Endodermal cell (in vitro differentiated cells): ENCODE data around the gene MBP. TPM values are rescaled to one million over a fixed set of nuclear protein-coding genes. Genes with fewer than 3 reads are reported as not detected.

Experiments used
- DNase-seq: peaks from one replicate; pipeline ENCODE4 v3.0.0-alpha.2; 2017
- H3K27ac ChIP-seq: 2 replicates; pipeline ENCODE4 v1.5.1; 2013; ENCODE audit warnings: mild to moderate bottlenecking, low read depth, low read length, moderate library complexity
- H3K27me3 ChIP-seq: 2 replicates; pipeline ENCODE4 v1.6.1; 2013; ENCODE audit warnings: mild to moderate bottlenecking, low read length, moderate library complexity; ENCODE audit not compliant: insufficient read depth, control insufficient read depth, poor library complexity, severe bottlenecking
- H3K36me3 ChIP-seq: 2 replicates; pipeline ENCODE4 v1.7.0; 2013; ENCODE audit warnings: mild to moderate bottlenecking, low read length, moderate library complexity; ENCODE audit not compliant: control insufficient read depth, insufficient read depth
- H3K4me1 ChIP-seq: one replicate; pipeline ENCODE4 v1.7.0; 2013; ENCODE audit warnings: low read length; ENCODE audit not compliant: control insufficient read depth, insufficient read depth
- H3K4me3 ChIP-seq: 2 replicates; pipeline ENCODE4 v1.5.1; 2013; ENCODE audit warnings: mild to moderate bottlenecking, low read length, moderate library complexity
- H3K9ac ChIP-seq: 2 replicates; pipeline ENCODE4 v1.6.1; 2013; ENCODE audit warnings: mild to moderate bottlenecking, low read length, moderate library complexity; ENCODE audit not compliant: poor library complexity, severe bottlenecking; ENCODE audit errors: extremely low read depth
- H3K9me3 ChIP-seq: 2 replicates; pipeline ENCODE4 v1.6.1; 2013; ENCODE audit warnings: mild to moderate bottlenecking, low read length, moderate library complexity; ENCODE audit not compliant: control insufficient read depth
- H3K27ac Mint-ChIP-seq: 2 replicates; pipeline ENCODE4 v1.8.0; 2020; ENCODE audit warnings: mixed read lengths
- H3K27me3 Mint-ChIP-seq: 2 replicates; pipeline ENCODE4 v1.8.0; 2021; ENCODE audit warnings: mild to moderate bottlenecking, mixed read lengths; ENCODE audit not compliant: insufficient read depth
- H3K36me3 Mint-ChIP-seq: 2 replicates; pipeline ENCODE4 v1.8.0; 2020; ENCODE audit warnings: low read depth, mixed read lengths
- H3K4me1 Mint-ChIP-seq: 2 replicates; pipeline ENCODE4 v1.8.0; 2020; ENCODE audit warnings: mixed read lengths
- H3K4me3 Mint-ChIP-seq: 2 replicates; pipeline ENCODE4 v1.8.0; 2020; ENCODE audit warnings: mild to moderate bottlenecking, moderate library complexity, mixed read lengths
- H3K9me3 Mint-ChIP-seq: 2 replicates; pipeline ENCODE4 v1.8.0; 2020; ENCODE audit warnings: mild to moderate bottlenecking, mixed read lengths
- WGBS, 2 experiments: methylation state at CpG; one replicate each; pipeline versions ENCODE4 v1.1.5 to v1.1.7; 2013; ENCODE audit warnings: missing lambda C conversion rate in 2 of 2, mixed read lengths in 1 of 2; ENCODE audit not compliant: insufficient coverage in 1 of 2, insufficient read length in 1 of 2; 5-methylcytosine and 5-hydroxymethylcytosine counted together
- total RNA-seq, 2 donors: library from RNA; stranded (reverse); fragmentation: NEBNext Ultra II Directional in 1 of 2; extraction: Animal tissue kit (Norgen Biotek cat#: 25700) in 1 of 2; gene quantifications; 2 replicates in 1 of 2; 3 replicates in 1 of 2; pipeline ENCODE4 v1.2.1, GENCODE V29; 2021
- TF ChIP-seq, protein P1 (sequence below): fragments of 200-600 bp; sonication (generic); conservative IDR thresholded peaks from 2 replicates; pipeline ENCODE4 v1.5.0; 2021; ENCODE audit warnings: antibody characterized with exemption, mild to moderate bottlenecking

Gene MBP
- total RNA-seq, 2 donors from 2014 or later = 16.3 to 19.0 TPM

DNA sequence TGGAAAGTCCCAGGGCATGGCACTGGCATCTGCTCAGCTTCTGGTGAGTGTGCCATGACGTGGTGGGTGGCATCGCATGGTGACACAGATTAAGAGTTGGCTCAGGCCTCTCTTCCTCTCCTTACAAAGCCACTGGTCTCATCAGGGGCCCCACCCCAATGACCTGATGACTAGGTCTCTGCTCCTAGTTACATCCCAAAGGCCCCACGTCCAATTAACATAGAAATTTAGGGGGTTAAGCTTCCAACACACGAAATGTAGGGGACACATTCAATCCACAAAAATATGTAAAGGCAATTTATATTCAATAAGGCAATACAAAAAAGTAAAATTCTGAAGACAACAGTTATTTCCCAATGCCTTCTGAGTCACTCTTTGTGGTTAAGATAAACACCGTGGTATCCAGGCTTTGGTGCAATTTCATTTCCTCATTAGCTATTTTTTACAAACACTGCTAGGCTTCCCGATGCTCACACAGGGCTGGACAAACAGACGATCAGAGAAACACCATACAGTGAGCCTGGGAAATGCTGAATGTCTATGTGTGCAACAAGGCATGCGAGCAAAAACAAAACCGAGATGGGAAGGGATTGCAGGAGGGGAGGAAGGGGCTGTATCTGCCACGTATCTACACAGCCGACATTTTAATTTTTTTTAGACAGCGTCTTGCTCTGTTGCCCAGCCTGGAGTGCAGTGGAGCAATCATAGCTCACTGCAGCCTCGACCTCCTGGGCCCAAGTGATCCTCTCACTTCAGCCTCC, 67.2 kb downstream of the MBP start:
- H3K27ac ChIP-seq = no peak overlapping the region
- Mint-ChIP-seq H3K36me3 (peaks cover 24% of the 10 kb centered on the region), H3K9me3 (no peaks in the 10 kb centered on the region), H3K4me1 (peaks cover 20% of the 10 kb centered on the region), H3K4me3 (no peak overlapping the region), H3K27me3 (no peaks in the 10 kb centered on the region), H3K27ac (no peak overlapping the region)
- no peak for DNase-seq
- no peak overlapping the region for H3K9ac ChIP-seq
- 94 to 96% methylated on average over 4 to 13 of the region's 13 CpGs for WGBS, 2 experiments
- H3K4me3 ChIP-seq = no peak overlapping the region
- H3K36me3 ChIP-seq = no peaks in the 10 kb centered on the region
- H3K9me3 ChIP-seq = no peaks in the 10 kb centered on the region
- TF ChIP-seq, protein P1, sequence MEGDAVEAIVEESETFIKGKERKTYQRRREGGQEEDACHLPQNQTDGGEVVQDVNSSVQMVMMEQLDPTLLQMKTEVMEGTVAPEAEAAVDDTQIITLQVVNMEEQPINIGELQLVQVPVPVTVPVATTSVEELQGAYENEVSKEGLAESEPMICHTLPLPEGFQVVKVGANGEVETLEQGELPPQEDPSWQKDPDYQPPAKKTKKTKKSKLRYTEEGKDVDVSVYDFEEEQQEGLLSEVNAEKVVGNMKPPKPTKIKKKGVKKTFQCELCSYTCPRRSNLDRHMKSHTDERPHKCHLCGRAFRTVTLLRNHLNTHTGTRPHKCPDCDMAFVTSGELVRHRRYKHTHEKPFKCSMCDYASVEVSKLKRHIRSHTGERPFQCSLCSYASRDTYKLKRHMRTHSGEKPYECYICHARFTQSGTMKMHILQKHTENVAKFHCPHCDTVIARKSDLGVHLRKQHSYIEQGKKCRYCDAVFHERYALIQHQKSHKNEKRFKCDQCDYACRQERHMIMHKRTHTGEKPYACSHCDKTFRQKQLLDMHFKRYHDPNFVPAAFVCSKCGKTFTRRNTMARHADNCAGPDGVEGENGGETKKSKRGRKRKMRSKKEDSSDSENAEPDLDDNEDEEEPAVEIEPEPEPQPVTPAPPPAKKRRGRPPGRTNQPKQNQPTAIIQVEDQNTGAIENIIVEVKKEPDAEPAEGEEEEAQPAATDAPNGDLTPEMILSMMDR = no peak
- no peaks in the 10 kb centered on the region for H3K27me3 ChIP-seq
- peaks cover 2% of the 10 kb centered on the region for H3K4me1 ChIP-seq

DNA sequence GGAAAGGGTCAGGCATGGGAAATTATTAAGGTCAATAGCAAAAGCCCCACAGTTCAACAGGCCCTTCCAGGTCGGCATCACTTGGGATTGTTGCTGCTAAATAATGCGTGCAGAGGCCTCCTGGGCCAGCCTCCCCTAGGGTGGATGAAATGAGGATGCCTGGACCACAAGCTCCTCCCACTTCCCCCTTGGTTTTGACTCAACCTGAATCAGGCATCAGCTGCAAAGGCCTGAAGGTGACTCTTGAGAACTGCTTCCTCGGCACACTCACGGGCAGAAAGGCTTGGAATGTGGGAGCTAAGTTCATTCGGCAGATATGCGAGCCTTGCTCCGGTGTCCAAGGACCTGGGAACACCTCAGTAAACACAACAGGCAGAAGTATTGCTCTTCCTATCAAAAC, 69.3 kb downstream of the MBP start:
- H3K4me3 ChIP-seq = no peak overlapping the region
- H3K27ac ChIP-seq = no peak overlapping the region
- H3K36me3 ChIP-seq = no peaks in the 10 kb centered on the region
- H3K27me3 ChIP-seq = no peaks in the 10 kb centered on the region
- H3K9me3 ChIP-seq = no peaks in the 10 kb centered on the region
- Mint-ChIP-seq H3K9me3 (no peaks in the 10 kb centered on the region), H3K36me3 (peaks cover 24% of the 10 kb centered on the region), H3K27me3 (no peaks in the 10 kb centered on the region), H3K4me3 (no peak overlapping the region), H3K27ac (no peak overlapping the region), H3K4me1 (peaks cover 15% of the 10 kb centered on the region)
- H3K4me1 ChIP-seq = peaks cover 2% of the 10 kb centered on the region
- WGBS, 2 experiments = 94 to 100% methylated on average over 3 to 7 of the region's 7 CpGs
- H3K9ac ChIP-seq = no peak overlapping the region
- DNase-seq = no peak
- TF ChIP-seq, protein P1 = no peak

DNA sequence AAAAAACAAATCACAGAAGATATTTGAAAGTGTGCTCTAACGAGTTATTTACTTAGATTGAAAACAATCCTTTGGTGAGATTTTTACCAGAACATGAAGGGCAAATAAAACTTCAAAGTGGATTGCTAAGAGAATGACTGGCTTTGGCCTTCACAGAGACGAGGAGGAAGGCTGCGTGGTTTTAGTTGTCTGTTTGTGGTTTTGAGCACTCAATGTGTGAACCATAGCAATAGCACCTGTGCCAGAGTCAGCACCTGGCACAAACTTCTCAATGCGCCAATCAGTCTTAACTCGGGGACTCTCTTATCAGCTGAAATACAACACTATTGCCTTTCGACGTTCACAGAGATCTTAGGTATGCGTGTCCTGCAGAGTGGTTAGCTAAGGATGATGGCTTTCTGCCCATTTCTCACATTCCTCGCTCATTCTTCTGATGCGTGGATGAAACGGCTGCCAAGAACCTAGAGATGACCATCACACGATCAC, 70.0 kb downstream of the MBP start:
- Mint-ChIP-seq H3K9me3 (no peaks in the 10 kb centered on the region), H3K4me1 (peaks cover 15% of the 10 kb centered on the region), H3K36me3 (peaks cover 24% of the 10 kb centered on the region), H3K27ac (peak overlapping the region; percentile 67), H3K27me3 (no peaks in the 10 kb centered on the region), H3K4me3 (no peak overlapping the region)
- H3K4me3 ChIP-seq = no peak overlapping the region
- TF ChIP-seq, protein P1 = no peak
- H3K27me3 ChIP-seq = no peaks in the 10 kb centered on the region
- no peaks in the 10 kb centered on the region for H3K9me3 ChIP-seq
- H3K4me1 ChIP-seq = peaks cover 2% of the 10 kb centered on the region
- DNase-seq = no peak
- WGBS, 2 experiments = 88 to 96% methylated on average over 10 to 12 of the region's 12 CpGs
- no peak overlapping the region for H3K27ac ChIP-seq
- no peak overlapping the region for H3K9ac ChIP-seq
- no peaks in the 10 kb centered on the region for H3K36me3 ChIP-seq
